Measurements from ENCODE around the gene TMPRSS11A.

Gene TMPRSS11A, protein sequence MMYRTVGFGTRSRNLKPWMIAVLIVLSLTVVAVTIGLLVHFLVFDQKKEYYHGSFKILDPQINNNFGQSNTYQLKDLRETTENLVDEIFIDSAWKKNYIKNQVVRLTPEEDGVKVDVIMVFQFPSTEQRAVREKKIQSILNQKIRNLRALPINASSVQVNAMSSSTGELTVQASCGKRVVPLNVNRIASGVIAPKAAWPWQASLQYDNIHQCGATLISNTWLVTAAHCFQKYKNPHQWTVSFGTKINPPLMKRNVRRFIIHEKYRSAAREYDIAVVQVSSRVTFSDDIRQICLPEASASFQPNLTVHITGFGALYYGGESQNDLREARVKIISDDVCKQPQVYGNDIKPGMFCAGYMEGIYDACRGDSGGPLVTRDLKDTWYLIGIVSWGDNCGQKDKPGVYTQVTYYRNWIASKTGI

DNA sequence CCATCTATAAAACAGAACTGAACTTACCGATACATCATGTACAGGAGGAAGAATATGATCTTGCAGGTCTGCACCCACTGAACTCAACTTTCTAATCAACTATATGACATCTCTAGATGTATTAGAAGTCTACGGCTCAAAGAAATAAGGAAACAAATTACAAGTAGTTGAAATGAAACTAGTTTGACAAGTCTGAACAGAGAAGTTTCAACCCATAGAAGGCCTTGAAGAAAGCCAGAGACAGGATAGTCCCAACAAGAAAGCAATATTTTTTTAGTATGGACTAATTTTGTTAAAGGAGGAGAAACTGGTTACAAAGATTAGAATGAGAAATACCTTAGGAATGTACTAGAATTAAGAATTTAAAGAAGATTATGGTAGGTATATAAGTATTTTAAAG, at the start of gene TMPRSS11A:
Gene TMPRSS11A (minus strand): TSS at position 138 of the 400 bp plus-strand sequence. CDS start 100 bp downstream, at position 38.
- no peak for DNase-seq (ENCODE audit: low read depth)

DNA sequence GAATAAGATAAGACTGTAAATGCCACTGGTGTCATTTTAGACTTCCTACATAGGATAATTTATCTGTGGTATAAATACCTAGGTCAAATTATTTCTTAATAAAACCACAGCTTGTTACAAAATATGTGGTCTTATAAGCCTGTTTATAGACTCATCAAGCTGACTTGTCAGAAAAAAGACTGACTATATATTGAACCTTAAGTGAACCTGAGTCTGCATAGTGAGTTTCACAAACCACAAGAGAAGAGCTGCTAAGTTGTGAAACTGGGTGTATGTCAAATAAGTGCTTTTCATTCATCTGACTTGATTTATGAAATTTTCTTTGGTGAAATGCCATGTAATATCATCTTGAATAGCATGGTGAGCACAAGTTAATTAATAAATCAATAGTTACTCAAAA, 48.4 kb upstream of the TMPRSS11A start:
- DNase-seq (ENCODE audit: low read depth), result no peak

DNA sequence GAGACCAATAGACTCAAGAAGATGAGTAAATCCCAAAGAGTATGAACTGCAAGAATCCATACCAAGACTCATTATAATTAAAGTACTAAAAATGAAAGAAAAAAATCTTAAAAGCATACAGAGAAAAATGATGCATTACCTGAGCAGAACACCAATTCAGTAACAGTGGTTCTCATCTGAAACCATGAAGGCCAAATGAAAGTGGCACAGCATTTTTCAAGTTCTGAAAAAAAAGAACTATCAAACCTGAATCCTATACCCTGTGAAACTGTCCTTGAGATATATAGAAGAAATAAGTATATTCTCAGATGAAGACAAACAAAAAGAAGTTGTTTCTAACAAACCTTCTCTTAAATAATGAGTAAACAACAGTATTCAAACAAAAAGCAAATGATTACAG, 39.6 kb upstream of the TMPRSS11A start:
- no peak for DNase-seq (ENCODE audit: low read depth)

- no peak for DNase-seq (ENCODE audit: low read depth)
These were observed 32.8 kb upstream of the TMPRSS11A start for GRCh38 chr4:67996127-67996526.

- no peak for DNase-seq (ENCODE audit: low read depth)
These were observed 25.7 kb upstream of the TMPRSS11A start for GRCh38 chr4:67988991-67989390.

DNA sequence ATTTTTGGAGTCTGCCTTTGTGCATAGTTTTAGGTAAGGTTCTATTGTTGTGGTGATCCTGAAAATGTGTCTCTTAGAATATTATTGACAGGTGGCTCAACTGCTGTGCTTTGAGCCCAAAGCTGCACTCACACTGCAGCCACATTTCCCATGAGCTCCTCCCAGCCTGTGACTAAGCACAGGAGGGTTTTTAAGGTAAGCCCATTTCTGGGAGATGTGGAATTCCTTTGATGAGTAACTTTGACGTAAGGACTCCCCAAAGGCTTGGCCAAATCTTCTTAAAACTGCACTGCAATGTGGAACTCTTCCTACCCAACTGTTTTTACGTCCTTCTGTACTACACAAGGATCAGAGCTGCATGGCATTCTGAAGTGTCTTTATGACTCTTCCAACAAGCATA, 20.0 kb upstream of the TMPRSS11A start:
- DNase-seq (ENCODE audit: low read depth), result no peak

GRCh38 chr4:67980512-67980911, 17.2 kb upstream of the TMPRSS11A start:
- DNase-seq (ENCODE audit: low read depth), result no peak

DNA sequence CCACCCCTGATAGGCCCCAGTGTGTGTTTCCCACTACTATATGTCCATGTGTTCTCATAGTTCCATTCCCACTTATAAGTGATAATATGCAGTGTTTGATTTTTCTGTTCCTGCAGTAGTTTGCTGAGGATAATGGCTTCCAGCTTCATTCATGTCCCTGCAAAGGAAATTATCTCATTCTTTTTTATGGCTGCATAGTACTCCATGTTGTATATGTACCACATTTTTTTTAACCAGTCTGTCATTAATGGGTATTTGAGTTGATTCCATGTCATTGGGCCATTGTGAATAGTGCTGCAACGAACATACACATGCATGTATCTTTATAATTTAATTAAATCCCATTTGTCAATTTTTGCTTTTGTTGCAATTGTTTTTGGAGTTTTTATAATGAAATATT, 10.3 kb upstream of the TMPRSS11A start:
- DNase-seq (ENCODE audit: low read depth), result no peak

DNA sequence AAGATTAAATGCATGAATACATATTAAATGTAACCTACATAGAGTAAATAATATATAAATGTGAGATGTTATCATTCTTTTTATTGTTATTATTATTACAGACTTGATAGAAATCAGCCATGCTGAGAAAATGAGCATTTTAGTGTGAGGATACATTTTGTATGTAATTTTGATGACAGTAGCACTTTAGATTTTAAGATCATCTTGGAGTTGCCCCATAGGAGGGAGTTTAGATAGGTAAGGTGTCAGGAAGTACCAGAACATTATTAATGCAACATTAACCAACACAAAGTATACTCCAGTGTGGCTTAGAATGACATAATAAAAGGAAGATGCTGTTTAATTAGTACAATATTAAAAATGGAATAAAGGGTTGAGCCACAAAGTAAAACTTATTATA, 8.4 kb downstream of the TMPRSS11A start:
- no peak for DNase-seq (ENCODE audit: low read depth)

DNA sequence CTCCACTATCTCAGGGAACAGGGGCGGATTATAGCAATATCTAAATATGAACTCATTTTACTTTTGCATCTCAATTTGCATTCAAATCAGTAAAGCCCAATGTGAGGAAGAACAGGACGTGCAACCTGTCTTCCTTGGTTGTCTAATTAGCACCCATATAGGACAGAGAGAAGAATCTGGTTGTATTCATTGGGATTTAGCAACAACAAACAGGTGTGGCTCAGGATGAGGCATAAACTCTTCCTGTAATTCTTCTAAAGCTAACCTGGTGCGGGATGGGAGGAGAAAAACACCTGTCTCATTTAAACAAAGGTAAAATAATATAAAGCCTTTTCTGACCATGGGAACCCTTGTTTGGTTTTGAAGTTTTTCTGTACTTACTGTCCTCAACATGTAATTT, 22.2 kb downstream of the TMPRSS11A start:
- DNase-seq (ENCODE audit: low read depth), result no peak

DNA sequence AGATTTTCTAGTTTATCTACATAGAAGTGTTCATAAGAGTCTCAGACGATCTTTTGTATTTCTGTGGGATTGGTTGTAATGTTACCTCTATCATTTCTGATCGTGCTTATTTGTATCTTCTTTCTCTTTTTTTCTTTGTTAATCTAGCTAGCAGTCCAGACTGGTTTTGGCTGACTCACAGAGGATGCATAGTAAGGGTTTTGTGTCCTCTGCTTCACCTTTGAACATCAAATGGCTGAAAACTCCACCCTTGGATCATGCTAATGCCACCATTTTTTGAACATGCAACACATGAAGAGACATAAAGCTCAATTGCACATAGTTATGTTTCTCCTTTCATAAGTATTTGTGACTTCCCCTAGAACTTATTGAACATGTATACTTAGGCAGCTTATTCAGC, 22.8 kb downstream of the TMPRSS11A start:
- DNase-seq (ENCODE audit: low read depth), result no peak

DNA sequence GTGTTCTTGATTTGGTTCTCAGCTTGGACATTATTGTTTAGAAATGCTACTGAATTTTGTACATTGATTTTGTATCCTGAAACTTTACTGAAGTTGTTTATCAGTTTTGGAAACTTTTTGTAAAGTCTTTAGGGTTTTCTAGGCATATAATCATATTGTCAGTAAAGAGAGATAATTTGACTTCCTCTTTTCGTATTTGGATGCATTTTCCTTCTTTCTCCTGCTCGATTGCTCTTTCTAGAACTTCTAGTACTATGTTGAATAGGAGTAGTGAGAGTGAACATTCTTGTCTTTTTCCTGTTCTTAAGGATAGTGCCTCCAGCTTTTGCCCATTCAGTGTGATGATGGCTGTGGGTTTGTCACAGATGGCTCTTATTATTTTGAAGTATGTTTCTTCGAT, 24.1 kb downstream of the TMPRSS11A start:
- no peak for DNase-seq (ENCODE audit: low read depth)

DNA sequence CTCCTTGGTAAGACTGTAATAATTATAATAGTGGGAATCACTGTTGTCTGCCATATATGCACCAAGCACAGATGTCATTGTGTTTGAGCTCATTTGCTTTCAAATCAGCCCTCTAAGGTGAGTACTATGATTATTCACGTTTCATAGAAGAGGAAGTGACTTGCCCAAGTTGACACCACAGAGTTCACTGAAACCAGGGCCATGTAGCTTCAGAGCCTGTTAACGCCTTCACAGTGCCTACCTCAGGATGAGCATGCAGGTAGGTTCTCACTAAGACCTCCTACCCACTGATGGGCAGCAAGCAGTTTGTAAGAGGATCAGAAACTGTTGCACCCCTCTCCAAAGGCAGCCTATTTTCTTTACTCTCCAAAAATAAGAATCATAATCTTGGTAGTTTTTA, 27.4 kb downstream of the TMPRSS11A start:
- DNase-seq (ENCODE audit: low read depth), result no peak

- DNase-seq (ENCODE audit: low read depth), result no peak
These were observed 28.7 kb downstream of the TMPRSS11A start for GRCh38 chr4:67934628-67935027.

- DNase-seq (ENCODE audit: low read depth), result no peak
These were observed 29.5 kb downstream of the TMPRSS11A start for GRCh38 chr4:67933755-67934154.

- no peak for DNase-seq (ENCODE audit: low read depth)
These were observed 30.3 kb downstream of the TMPRSS11A start for GRCh38 chr4:67933038-67933437.

DNA sequence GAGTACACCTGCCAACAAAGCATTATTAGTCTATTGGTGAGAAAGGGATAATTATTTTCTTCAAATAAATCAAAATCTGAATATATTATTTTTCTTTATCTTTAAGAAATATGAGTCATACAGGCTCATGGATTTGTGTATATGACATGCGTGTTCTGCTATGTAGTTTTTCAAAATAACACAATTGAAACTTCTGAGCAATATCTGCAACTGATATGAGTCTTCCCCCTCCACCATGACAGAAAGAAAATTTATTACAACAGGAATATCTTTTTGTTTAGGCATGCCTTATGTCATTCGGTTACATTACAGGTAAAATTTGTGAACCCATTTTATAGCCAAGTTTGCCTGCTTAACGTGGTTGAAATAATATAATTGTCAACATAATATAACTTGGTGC, 32.0 kb downstream of the TMPRSS11A start:
- DNase-seq (ENCODE audit: low read depth), result no peak

DNA sequence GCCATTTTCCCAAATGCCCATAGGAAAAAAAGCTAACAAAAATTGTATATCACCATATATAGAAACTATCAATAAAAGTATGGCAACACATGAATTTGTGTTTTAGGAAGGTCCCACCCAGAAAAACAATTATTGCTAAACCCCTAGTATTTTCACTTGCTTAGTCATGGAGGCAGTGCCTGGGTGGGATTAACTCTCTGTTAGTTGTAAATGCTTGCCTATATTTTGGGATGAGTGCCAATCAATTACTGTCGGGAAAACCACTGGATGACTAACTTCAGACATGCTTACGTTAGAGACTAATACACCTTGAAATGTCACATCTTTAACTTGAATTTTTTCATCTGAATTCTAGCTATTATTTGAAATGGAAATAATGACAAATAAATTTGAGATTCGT, 33.9 kb downstream of the TMPRSS11A start:
- DNase-seq (ENCODE audit: low read depth), result no peak

- DNase-seq (ENCODE audit: low read depth), result no peak
These were observed 34.7 kb downstream of the TMPRSS11A start for GRCh38 chr4:67928546-67928945.

DNA sequence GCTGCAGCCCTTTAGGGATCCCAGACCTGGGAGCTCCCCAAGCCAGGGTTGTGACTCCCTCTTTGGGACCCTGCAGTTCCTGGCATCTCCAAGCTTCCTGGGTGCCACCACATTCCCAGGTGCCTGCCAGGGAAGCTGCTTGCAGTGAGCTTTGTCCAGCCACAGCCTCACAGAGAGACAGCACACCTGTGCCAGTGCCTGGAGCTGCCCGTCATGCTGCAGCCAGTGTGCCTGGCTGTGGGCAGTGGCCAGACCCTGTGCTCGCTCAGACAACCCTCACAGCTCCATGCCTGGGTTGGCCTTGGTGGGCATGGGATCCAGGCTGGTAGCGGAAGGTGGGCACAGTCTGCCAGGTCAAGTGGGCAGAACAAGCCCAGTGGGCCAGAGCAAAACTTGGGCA, 36.0 kb downstream of the TMPRSS11A start:
- no peak for DNase-seq (ENCODE audit: low read depth)

- no peak for DNase-seq (ENCODE audit: low read depth)
These were observed 36.8 kb downstream of the TMPRSS11A start for GRCh38 chr4:67926485-67926884.

DNA sequence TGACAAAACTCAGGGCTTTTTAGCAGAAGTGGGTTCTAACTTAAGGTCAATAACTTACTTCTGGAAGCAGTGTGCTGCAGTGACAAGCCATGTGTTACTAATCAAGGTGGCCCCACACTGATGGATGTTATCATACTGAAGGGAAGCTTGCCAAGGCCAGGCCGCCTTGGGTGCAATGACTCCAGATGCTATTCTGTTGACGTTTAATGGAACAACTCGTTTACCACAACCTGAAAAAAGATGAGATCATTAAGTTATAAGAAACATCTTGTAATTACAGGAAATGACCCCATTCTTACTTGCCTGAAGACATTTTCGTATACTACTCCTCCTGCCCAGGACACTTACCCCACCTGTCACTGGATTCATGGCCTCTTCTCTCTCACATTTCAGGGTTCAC, 40.6 kb downstream of the TMPRSS11A start:
- no peak for DNase-seq (ENCODE audit: low read depth)

- DNase-seq (ENCODE audit: low read depth), result no peak
These were observed 44.9 kb downstream of the TMPRSS11A start for GRCh38 chr4:67918428-67918827.

DNA sequence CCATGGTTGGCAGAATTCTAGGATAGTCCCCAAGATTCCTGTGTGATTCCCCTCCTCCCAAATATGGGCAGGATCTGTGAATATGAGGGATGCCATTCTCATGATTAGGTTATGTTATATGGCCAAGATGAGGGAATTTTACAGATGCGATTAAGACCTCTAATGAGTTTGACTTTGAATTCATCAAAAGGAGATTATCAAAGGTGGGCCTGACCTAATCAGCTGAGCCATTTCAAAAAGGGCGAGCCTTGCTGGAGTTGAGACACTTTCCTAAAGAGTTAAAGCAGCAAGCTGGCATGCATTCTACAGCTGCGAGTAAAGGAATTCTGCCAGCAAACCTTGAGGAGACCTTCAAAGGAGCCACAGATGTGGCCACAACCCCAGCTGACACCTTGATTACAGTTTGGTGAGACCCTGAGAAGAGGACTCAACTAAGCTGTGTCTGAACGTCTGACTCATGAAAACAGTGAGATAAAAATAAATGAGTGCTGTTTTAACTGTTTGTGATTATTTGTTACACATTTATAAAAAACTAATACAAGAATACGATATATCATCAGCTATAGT, 47.8 kb downstream of the TMPRSS11A start:
- no peak for DNase-seq (ENCODE audit: low read depth)

Measured in GM04504 (cell line).